Endothelial cell (in vitro differentiated cells): ENCODE measurements around the gene PLCG1. TPM values are rescaled to one million over a fixed set of nuclear protein-coding genes. Genes with fewer than 3 reads are reported as not detected.

Experiments used
- DNase-seq: peaks from one replicate; pipeline ENCODE4 v3.0.0; 2021; ENCODE audit warnings: low spot score
- H3K27ac Mint-ChIP-seq: one replicate; pipeline ENCODE4 v1.8.0; 2021; ENCODE audit warnings: mixed read lengths, inconsistent platforms; ENCODE audit not compliant: unreplicated experiment
- H3K27me3 Mint-ChIP-seq: one replicate; pipeline ENCODE4 v1.8.0; 2021; ENCODE audit warnings: mild to moderate bottlenecking, moderate library complexity, mixed read lengths, inconsistent platforms; ENCODE audit not compliant: unreplicated experiment
- H3K36me3 Mint-ChIP-seq: one replicate; pipeline ENCODE4 v1.8.0; 2021; ENCODE audit warnings: mild to moderate bottlenecking, low read depth, mixed read lengths, inconsistent platforms; ENCODE audit not compliant: unreplicated experiment
- H3K4me1 Mint-ChIP-seq: one replicate; pipeline ENCODE4 v1.8.0; 2021; ENCODE audit warnings: mild to moderate bottlenecking, mixed read lengths, inconsistent platforms; ENCODE audit not compliant: unreplicated experiment
- H3K4me3 Mint-ChIP-seq: one replicate; pipeline ENCODE4 v1.8.0; 2021; ENCODE audit warnings: mild to moderate bottlenecking, mixed read lengths, inconsistent platforms; ENCODE audit not compliant: unreplicated experiment
- H3K9me3 Mint-ChIP-seq: one replicate; pipeline ENCODE4 v1.8.0; 2021; ENCODE audit warnings: mixed read lengths, inconsistent platforms; ENCODE audit not compliant: unreplicated experiment
- total RNA-seq: library from RNA; stranded (reverse); fragmentation: NEBNext Ultra II Directional; extraction: Animal tissue kit (Norgen Biotek cat#: 25700); gene quantifications from one replicate; pipeline ENCODE4 v1.2.1, GENCODE V29; 2021; ENCODE audit not compliant: unreplicated experiment
- TF ChIP-seq, protein P1 (sequence below): fragments of 200-600 bp; sonication (generic); IDR thresholded peaks from one replicate; pipeline ENCODE4 v1.5.0; 2021; ENCODE audit warnings: antibody characterized with exemption; ENCODE audit not compliant: unreplicated experiment

Gene PLCG1
- total RNA-seq, 1 donor from 2014 or later = 456 TPM

DNA sequence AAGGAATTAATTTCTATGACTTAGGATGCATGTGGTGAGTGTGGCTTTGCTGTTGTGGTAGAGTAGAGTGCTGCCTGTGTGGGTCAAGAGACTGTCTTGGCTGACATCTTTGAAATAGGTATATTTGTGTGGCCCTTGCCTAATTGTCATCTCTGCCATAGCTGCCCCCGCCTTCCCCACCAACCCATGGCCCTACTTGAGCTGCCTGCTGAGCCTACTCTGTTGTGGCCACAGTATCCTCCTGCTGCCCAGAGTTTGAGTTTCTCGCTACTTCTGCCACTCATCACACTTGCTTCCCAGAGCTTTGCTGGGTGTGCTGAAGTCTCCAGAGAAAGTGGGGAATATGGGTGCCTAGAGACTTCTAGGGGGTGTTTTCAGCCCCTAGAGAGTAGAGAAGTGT is 8.0 kb downstream of the PLCG1 start:
- H3K27ac Mint-ChIP-seq = no peak overlapping the region

DNA sequence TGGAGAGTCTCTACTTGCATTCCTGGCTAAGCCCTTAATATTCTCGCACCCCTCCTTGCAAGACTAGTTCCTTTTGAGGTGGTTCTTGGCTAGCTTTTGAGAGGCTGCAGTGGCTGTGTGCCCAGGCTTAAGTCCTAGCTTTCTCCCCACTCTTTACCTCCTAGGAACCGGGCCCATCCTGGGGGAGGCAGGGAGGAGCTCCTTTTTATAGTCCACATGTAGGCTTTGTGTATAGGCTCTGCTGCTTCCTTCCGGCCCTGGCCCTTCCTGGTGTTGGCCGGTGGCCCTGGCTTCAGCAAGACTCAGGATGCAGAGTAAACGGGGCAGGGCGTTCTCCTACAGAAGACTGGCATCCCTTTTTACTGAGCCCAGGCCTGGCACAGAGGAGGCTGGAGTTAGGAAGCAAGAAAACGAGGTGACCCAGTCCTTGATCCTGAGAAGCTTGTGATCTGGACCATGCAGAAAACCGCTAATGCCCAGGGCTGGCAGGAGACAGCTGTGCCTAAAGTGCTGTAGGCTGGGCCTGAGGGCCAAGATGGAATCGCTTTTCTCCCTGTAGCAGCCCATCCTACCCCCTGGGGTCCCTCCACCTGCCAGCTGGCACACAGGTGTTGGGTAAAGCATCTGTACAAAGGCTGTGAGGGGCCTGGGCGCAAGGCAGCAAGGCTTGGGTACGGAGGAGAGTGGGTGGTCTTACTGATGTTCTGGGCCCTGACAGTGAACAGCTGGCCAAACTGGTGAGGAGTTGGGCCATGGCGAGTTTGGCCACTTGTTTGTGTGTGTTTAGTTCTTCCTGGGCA is 8.7 kb downstream of the PLCG1 start:
- Mint-ChIP-seq H3K4me3 (peak overlapping the region; percentile 64), H3K4me1 (peaks cover 94% of the 10 kb centered on the region), H3K9me3 (no peaks in the 10 kb centered on the region), H3K36me3 (peaks cover 50% of the 10 kb centered on the region), H3K27me3 (peaks cover 19% of the 10 kb centered on the region), H3K27ac (peak overlapping the region; percentile 57)
- TF ChIP-seq, protein P1, sequence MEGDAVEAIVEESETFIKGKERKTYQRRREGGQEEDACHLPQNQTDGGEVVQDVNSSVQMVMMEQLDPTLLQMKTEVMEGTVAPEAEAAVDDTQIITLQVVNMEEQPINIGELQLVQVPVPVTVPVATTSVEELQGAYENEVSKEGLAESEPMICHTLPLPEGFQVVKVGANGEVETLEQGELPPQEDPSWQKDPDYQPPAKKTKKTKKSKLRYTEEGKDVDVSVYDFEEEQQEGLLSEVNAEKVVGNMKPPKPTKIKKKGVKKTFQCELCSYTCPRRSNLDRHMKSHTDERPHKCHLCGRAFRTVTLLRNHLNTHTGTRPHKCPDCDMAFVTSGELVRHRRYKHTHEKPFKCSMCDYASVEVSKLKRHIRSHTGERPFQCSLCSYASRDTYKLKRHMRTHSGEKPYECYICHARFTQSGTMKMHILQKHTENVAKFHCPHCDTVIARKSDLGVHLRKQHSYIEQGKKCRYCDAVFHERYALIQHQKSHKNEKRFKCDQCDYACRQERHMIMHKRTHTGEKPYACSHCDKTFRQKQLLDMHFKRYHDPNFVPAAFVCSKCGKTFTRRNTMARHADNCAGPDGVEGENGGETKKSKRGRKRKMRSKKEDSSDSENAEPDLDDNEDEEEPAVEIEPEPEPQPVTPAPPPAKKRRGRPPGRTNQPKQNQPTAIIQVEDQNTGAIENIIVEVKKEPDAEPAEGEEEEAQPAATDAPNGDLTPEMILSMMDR = no peak
- DNase-seq = no peak

More for the DNA sequence above, 8.0 kb downstream of the PLCG1 start:
- H3K27me3 Mint-ChIP-seq = peaks cover 12% of the 10 kb centered on the region
- no peak for DNase-seq
- no peak overlapping the region for H3K4me3 Mint-ChIP-seq
- TF ChIP-seq, protein P1 = no peak
- peaks cover 94% of the 10 kb centered on the region for H3K4me1 Mint-ChIP-seq
- no peaks in the 10 kb centered on the region for H3K9me3 Mint-ChIP-seq
- peaks cover 57% of the 10 kb centered on the region for H3K36me3 Mint-ChIP-seq

DNA sequence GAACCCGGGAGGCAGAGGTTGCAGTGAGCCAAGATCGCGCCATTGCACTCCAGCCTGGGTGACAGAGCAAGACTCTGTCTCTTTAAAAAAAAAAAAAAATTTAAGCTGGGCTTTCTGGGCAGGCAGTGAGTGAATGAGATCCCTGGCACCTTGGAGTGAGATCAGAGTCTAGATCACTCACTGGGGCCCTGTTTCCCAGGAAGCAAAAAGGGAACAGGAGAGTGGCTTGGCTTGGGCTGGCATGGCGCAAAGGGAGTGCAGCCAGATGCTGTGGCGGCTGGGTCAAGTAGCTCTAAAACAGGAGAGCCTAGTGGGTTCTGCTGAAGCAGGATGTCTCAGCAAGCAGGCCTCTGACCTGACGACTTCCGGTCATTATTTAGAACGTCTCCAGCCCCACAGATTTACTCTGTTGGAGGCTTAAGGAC is 10.4 kb downstream of the PLCG1 start:
- no peak for DNase-seq
- no peaks in the 10 kb centered on the region for H3K9me3 Mint-ChIP-seq
- H3K27me3 Mint-ChIP-seq = peaks cover 18% of the 10 kb centered on the region
- peak overlapping the region; percentile 88 for H3K27ac Mint-ChIP-seq
- H3K4me3 Mint-ChIP-seq = no peak overlapping the region
- H3K36me3 Mint-ChIP-seq = peaks cover 52% of the 10 kb centered on the region
- peaks cover 94% of the 10 kb centered on the region for H3K4me1 Mint-ChIP-seq
- TF ChIP-seq, protein P1 = no peak

DNA sequence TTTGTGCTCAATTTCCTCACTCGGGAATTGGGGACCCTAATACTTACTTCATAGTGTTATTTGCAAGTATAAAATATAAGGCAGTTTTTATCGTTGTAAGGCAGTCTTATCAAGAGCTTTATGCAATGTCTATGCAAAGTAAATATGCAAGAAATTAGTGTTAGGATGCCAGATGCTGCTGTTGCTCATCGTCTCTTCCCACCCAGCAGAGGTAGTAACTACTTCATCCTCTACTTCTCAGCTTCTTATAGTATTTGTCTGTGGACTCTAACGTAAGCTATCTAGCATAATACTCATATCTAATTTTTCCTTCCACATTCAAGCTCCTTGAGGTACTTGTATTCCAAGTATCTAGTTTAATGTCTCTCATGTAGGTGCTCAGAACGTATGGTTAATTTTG is 11.6 kb downstream of the PLCG1 start:
- H3K36me3 Mint-ChIP-seq = peaks cover 48% of the 10 kb centered on the region

DNA sequence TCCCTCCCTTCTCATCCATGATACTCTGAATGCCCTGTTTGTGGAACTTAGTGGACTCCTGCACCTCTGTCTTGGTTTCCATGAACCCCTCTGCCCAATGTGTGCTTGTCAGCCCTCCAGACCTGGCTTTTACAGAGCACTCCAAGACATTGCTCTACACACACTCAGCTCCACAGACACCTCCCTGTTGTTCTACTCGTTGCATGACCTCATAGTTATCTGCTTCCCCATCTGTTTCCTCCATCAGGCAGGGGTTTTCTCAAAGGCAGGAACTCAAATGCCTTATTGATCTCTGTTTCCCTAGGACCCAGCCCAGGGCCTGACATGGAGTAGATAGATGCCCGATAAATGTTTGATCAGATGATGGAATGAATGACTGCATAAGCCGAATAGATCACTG is 13.3 kb downstream of the PLCG1 start:
- no peaks in the 10 kb centered on the region for H3K9me3 Mint-ChIP-seq
- TF ChIP-seq, protein P1 = no peak
- peaks cover 89% of the 10 kb centered on the region for H3K4me1 Mint-ChIP-seq
- peaks cover 18% of the 10 kb centered on the region for H3K27me3 Mint-ChIP-seq
- H3K27ac Mint-ChIP-seq = peak overlapping the region; percentile 100
- H3K36me3 Mint-ChIP-seq = peaks cover 43% of the 10 kb centered on the region
- H3K4me3 Mint-ChIP-seq = peak overlapping the region; percentile 72
- peak; percentile 61 for DNase-seq

More for the DNA sequence above, 11.6 kb downstream of the PLCG1 start:
- H3K9me3 Mint-ChIP-seq = no peaks in the 10 kb centered on the region
- TF ChIP-seq, protein P1 = no peak
- H3K4me3 Mint-ChIP-seq = peak overlapping the region; percentile 14
- no peak for DNase-seq
- H3K27me3 Mint-ChIP-seq = peaks cover 18% of the 10 kb centered on the region
- peaks cover 89% of the 10 kb centered on the region for H3K4me1 Mint-ChIP-seq
- peak overlapping the region; percentile 97 for H3K27ac Mint-ChIP-seq
